Measurements from ENCODE around the gene TAF7. TPM values are rescaled to one million over a fixed set of nuclear protein-coding genes. Genes with fewer than 3 reads are reported as not detected.

The TAF7 gene
- total and polyA plus RNA-seq, 9 donors, result 65.1 to 141 (median 102) TPM

GRCh38 chr5:141328231-141328630, 7.6 kb upstream of the TAF7 start:
- Histone ChIP-seq H3K4me1 (ENCODE audit: insufficient read depth) (no peaks in the 10 kb centered on the region), H3K36me3 (no peaks in the 10 kb centered on the region), H3K9me3 (peaks cover 0 to 39% of the 10 kb centered on the region in 2 donors), H3K27me3 (no peaks in the 10 kb centered on the region), H3K27ac (no peak overlapping the region), H3K4me3 (no peak overlapping the region)
- no peak for TF ChIP-seq POLR2A (IDR thresholded peaks at IDR 0.05)
- TF ChIP-seq EP300 (IDR thresholded peaks at IDR 0.05), result no peak
- no peak for TF ChIP-seq CTCF (IDR thresholded peaks at IDR 0.05)
- 76 to 86% (median 80%) methylated on average over 8 of the region's 8 CpGs for WGBS, 3 donors
- intact Hi-C loops (cut with DNase I), result loop anchor here in 1 of 4 donors (10.0 kb wide), 1 partner anchor 227 kb away; no protein-coding TSS in a partner anchor
- no peak for DNase-seq

GRCh38 chr5:141326088-141326854, 5.7 kb upstream of the TAF7 start:
- H3K36me3 ChIP-seq, result no peaks in the 10 kb centered on the region
- peaks cover 1% of the 10 kb centered on the region for H3K4me1 ChIP-seq (ENCODE audit: insufficient read depth)
- intact Hi-C loops (cut with DNase I), result loop anchor here in 1 of 4 donors (10.0 kb wide), 1 partner anchor 229 kb away; no protein-coding TSS in a partner anchor
- peaks cover 0 to 23% of the 10 kb centered on the region in 2 donors for H3K9me3 ChIP-seq
- TF ChIP-seq EP300 (IDR thresholded peaks at IDR 0.05) (no peak), POLR2A (IDR thresholded peaks at IDR 0.05) (peak; percentile 30), CTCF (IDR thresholded peaks at IDR 0.05) (peak in 1 of 3 donors; percentile 11)
- H3K27me3 ChIP-seq, result no peaks in the 10 kb centered on the region
- no peak overlapping the region for H3K27ac ChIP-seq
- peak overlapping the region; percentile 27 for H3K4me3 ChIP-seq
- WGBS, 3 donors, result 9 to 15% (median 13%) methylated on average over 27 of the region's 27 CpGs
- DNase-seq, result peak; percentile 37 to 66 (median 62)

- Histone ChIP-seq H3K4me3 (no peak overlapping the region), H3K9me3 (peaks cover 15 to 27% of the 10 kb centered on the region in 2 donors), H3K36me3 (no peaks in the 10 kb centered on the region), H3K27ac (no peak overlapping the region), H3K27me3 (no peaks in the 10 kb centered on the region), H3K4me1 (ENCODE audit: insufficient read depth) (peaks cover 3% of the 10 kb centered on the region)
- intact Hi-C loops (cut with DNase I), result loop anchor here in 2 of 4 donors (5.0 to 10.0 kb wide), 2 partner anchors 233 to 240 kb away; no protein-coding TSS in a partner anchor
- TF ChIP-seq POLR2A (IDR thresholded peaks at IDR 0.05), result no peak
- no peak for TF ChIP-seq CTCF (IDR thresholded peaks at IDR 0.05)
- no peak for TF ChIP-seq EP300 (IDR thresholded peaks at IDR 0.05)
- DNase-seq, result no peak
- WGBS, 3 donors, result 87 to 92% (median 91%) methylated on average over 3 of the region's 3 CpGs
These were observed 1.7 kb upstream of the TAF7 start for GRCh38 chr5:141322261-141322660.

GRCh38 chr5:141319699-141320098, 885 bp downstream of the TAF7 start:
- Histone ChIP-seq H3K36me3 (no peaks in the 10 kb centered on the region), H3K27ac (peak overlapping the region in 1 of 2 donors; percentile 99), H3K4me3 (peak overlapping the region; percentile 84), H3K9me3 (peaks cover 16 to 37% of the 10 kb centered on the region in 2 donors), H3K4me1 (ENCODE audit: insufficient read depth) (peaks cover 3% of the 10 kb centered on the region), H3K27me3 (no peaks in the 10 kb centered on the region)
- WGBS, 3 donors, result 68 to 75% (median 70%) methylated on average over 5 of the region's 5 CpGs
- intact Hi-C loops (cut with DNase I), result loop anchor here in 2 of 4 donors (5.0 to 10.0 kb wide), 2 partner anchors 235 to 243 kb away; no protein-coding TSS in a partner anchor
- TF ChIP-seq POLR2A (IDR thresholded peaks at IDR 0.05) (no peak), EP300 (IDR thresholded peaks at IDR 0.05) (no peak), CTCF (IDR thresholded peaks at IDR 0.05) (no peak)
- no peak for DNase-seq

Data from ovary (tissue), 9 donors.